H4 (cell line): ENCODE results near the gene DPH6. TPM values are rescaled to one million over a fixed set of nuclear protein-coding genes. Genes with fewer than 3 reads are reported as not detected.
"Not testable (repeated sequence)": the region's sequence is repeated elsewhere in the genome, so short reads cannot be mapped to it uniquely, and the experiment has no call there.

Source experiments
- DNase-seq: peaks from one replicate; pipeline ENCODE4 v3.0.0-alpha.2; 2015; ENCODE audit warnings: low spot score
- total RNA-seq: library from RNA; depleted of rRNA; stranded (reverse); fragments of >200 nt; shearing (Covaris generic); gene quantifications from 2 replicates; pipeline ENCODE4 v1.2.3, GENCODE V29; 2014

The DPH6 gene
- total RNA-seq, 1 experiment from 2014 or later = 36.9 TPM

- DNase-seq = no peak
Observed at GRCh38 chr15:35485411-35485810, 60.6 kb downstream of the DPH6 start.

DNA sequence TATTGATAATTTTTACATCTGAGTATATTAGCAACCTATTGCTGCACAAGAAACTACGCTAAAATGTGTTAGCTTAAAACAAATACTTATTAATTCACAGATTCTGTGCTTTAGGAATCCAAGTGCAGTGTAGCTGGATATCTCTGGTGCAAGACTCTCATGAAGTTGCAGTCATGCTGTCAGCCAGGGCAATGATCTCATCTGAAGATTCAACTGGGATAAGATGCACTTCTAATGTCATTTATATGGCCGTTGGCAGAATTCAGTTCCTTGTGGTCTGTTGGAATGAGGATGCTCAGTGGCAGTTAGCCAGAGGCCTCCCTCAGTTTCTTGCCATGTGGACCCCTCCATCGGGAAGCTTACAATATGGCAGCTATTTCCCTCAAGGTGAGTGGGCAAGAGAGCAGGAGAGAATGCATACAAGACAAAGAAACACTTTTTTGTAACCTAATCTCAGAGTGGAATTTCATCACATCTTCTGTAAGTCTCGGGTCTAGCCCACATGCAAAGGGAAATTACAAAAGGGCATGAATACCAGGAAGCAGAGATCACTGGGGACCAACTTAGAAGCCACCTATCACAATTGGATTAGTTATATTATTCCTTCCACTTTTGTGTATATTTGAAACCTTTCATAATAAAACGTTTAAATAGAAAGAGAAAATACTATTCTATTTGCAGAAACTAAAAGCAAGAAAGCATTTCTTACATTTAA lies 61.6 kb downstream of the DPH6 start:
- DNase-seq = no peak

DNA sequence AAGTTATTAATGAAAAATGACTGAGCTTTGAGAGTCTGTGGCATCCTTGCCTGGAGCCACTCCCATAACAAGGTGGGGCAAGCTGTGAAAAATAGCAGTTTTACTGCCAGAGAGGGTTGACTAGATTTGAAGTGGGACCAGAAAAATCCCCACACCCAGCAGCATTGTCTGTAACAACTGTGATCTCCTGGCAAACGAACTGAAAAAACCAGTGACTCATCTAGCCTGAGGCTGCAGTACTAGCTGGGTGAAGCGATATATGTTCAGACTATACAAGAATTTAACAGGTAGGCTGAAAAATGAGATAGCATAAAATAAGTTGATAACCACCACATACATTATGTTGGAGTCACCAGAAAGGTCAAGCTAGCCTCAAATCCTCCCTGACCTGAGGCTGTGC lies 64.0 kb downstream of the DPH6 start:
- peak; percentile 67 for DNase-seq

- DNase-seq = no peak
Observed at GRCh38 chr15:35481064-35481463, 64.9 kb downstream of the DPH6 start.

DNA sequence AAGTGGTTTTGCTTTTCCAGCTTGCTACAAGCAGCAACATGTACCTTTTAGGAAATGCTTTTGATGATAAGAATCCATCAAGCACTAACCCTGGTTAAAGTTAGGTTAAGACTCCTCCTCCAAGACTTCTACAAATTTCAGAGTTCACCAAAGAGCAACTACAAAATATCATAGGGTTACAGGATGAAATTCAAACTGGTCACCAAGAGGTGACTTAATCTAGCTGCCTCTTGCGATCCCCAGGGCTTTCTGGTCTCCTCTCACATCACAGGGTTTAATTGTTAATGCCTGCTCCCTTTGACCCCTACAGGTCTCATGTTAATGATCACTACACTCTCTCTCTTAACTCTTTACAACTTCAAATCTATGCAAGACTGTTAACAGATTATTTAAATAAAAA lies 66.5 kb downstream of the DPH6 start:
- DNase-seq = no peak

- DNase-seq = no peak
Observed at GRCh38 chr15:35477312-35478262, 68.4 kb downstream of the DPH6 start.

- no peak for DNase-seq
Observed at GRCh38 chr15:35471024-35471423, 74.9 kb downstream of the DPH6 start.

GRCh38 chr15:35470441-35470840 lies 75.5 kb downstream of the DPH6 start:
- no peak for DNase-seq

GRCh38 chr15:35466476-35466875 lies 79.5 kb downstream of the DPH6 start:
- DNase-seq = no peak

- DNase-seq = no peak
Observed at GRCh38 chr15:35465783-35466182, 80.2 kb downstream of the DPH6 start.

- no peak for DNase-seq
Observed at GRCh38 chr15:35460616-35461015, 85.3 kb downstream of the DPH6 start.

- no peak for DNase-seq
Observed at GRCh38 chr15:35458176-35458856, 87.6 kb downstream of the DPH6 start.

GRCh38 chr15:35455201-35455600 lies 90.8 kb downstream of the DPH6 start:
- DNase-seq = no peak

DNA sequence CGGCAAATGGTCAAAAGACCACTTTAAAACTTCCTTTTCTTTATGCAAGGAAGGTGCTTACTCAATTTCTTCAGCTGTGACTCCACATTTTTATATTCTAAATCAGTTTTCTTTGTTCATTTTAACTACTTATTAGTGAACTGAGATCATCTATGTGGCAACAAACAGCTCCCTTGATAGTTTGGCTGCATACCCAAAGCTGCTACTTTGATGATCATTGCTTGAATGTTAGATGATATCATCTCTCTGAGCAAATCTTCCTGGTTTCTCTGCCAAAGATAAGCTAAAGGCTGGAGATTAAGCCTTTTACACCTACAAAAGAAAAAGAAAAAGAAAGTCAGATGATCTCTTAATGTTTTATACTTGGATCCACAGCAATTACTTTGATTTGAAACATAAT lies 95.5 kb downstream of the DPH6 start:
- DNase-seq = no peak

DNA sequence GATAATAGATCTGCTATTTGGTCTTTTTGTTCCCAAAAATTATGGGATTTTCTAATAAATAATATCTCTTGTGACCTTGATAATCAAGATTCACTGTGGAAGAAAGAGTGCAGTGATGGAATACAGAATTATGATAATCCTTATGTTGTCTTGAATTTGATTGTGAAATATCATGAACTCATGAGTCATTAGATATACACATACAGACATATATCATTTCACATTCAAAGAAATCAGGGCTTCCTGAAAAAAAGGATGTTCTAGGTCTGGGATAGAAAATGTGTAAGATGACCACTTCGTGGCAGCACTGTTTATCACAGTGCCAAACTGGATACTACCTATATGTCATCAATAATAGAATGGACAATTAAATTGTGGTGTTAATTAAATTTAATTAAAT lies 97.7 kb downstream of the DPH6 start:
- DNase-seq = no peak

DNA sequence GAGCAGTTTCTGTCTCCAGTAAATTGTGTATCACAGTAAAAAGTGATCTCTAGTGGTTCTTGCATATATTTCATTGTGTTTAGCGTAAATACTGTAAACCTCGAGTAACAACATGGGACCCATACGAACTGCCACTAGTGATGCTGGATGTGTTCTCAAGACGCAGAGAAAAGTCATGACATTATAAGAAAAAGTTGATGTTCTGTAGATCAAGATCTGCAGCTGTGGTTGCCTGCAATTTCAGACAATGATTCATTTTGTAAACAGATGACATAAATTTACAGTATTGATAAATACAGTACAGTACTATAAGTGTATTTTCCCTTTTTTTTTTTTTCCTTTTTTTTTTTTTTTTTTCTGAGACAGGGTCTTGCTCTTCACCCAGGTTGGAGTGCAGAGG lies 100.1 kb downstream of the DPH6 start:
- no peak for DNase-seq

DNA sequence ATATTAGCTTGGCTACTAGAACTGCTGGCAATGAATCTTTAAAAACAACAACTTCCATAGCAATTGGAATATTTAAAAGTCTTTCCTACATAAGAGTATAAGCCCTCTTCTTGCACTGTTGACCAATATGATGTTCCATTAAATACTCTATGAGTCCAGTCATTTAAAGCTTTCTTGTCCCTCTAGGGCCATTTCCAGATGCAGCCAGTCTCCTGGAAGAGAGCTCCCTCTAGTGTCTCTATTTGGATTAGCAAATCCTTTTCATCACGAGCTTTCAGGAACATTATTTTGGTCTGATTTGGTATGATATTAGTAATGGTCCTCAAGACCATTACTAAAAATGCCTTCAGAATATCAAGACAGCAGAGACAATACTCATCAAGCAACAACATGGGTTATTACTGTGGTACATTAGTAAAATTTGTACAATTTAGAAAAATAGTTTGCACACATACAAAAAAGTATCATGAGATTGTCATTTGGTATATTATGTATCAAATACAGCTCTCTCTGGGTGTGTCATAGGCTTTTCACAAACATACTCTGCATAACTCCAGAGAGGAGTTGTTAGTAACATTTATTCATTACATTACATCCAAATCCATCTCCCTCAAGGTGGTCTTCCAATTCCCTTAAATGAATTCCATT lies 101.3 kb downstream of the DPH6 start:
- peak; percentile 29 for DNase-seq

GRCh38 chr15:35443376-35443775 lies 102.6 kb downstream of the DPH6 start:
- no peak for DNase-seq

DNA sequence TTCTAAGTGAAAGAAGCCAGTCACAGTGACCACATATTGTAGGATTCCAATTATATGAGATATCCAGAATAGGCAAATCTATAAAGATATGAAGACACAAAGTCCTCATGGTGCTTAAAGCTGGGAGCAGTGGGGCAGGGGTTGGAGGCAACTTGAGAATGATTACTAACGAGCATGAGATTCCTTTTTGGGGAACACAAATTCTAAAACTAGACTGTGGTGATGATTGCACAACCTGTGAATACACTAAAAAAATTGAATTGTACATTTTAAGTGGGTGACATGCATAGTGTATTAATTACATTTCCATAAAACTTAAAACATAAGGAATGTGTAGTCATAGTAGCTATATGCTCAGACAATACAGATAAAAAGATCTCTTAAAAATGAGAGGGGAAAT lies 103.2 kb downstream of the DPH6 start:
- DNase-seq = no peak

GRCh38 chr15:35441279-35441678 lies 104.7 kb downstream of the DPH6 start:
- DNase-seq = not testable (repeated sequence)

DNA sequence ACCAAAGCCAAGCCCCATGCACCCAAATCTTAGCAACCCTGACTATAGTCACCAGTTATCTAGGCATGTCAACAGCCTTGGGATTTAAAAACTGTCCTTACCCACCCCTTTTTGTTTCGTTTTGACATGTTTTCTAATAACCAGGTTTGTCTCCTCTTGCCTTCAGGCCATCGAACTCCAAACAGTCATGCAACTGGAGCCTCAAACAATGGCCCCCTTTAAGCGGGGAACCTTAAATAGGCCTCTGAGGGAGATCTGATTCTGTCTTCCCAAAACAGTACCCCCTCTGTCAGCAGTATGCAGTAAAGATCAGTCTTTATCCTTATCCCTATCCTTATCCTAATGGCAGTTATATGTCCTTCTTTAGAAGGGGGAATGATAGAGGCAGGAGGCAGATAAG lies 105.7 kb downstream of the DPH6 start:
- no peak for DNase-seq

DNA sequence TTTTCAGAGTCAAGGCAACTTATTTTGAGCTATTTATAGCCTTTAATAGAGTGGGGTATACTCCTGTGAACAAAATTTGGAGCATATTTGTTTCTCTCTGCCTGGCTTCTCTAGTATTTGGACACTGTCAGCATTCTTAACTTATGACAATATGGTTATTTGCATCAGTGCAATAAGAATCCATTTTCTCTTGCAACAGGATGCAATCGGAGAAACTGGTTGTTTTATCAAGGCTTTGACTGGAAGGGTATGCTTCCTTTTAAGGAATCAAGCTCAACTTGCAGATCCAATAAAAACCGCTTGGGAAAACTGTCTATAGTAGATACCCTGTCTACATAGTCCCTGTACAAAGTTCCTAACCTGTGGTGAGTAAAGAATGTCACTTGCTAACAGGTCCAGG lies 106.7 kb downstream of the DPH6 start:
- no peak for DNase-seq
